HG03095 (cell line): ENCODE measurements around the gene IQCK.

Experiments used
- ATAC-seq: cut with Tn5 transposase; IDR thresholded peaks from one replicate; pipeline ENCODE4 v1.9.1; 2021; ENCODE audit warnings: moderate library complexity; ENCODE audit not compliant: unreplicated experiment

IQCK gene

GRCh38 chr16:19754644-19755036 is 36.6 kb downstream of the IQCK start:
- ATAC-seq, result no peak

GRCh38 chr16:19755268-19755667 is 37.2 kb downstream of the IQCK start:
- ATAC-seq, result no peak

- ATAC-seq, result no peak
These were observed 39.0 kb downstream of the IQCK start for GRCh38 chr16:19757026-19757425.

GRCh38 chr16:19757762-19758595 is 39.9 kb downstream of the IQCK start:
- ATAC-seq, result no peak

GRCh38 chr16:19760356-19761060 is 42.4 kb downstream of the IQCK start:
- no peak for ATAC-seq

- no peak for ATAC-seq
These were observed 47.9 kb downstream of the IQCK start for GRCh38 chr16:19765860-19766553.

- ATAC-seq, result no peak
These were observed 48.4 kb downstream of the IQCK start for GRCh38 chr16:19766554-19766884.

- ATAC-seq, result no peak
These were observed 48.9 kb downstream of the IQCK start for GRCh38 chr16:19766988-19767387.

- ATAC-seq, result no peak
These were observed 49.4 kb downstream of the IQCK start for GRCh38 chr16:19767497-19767896.

- ATAC-seq, result no peak
These were observed 51.2 kb downstream of the IQCK start for GRCh38 chr16:19769239-19769638.

- no peak for ATAC-seq
These were observed 53.0 kb downstream of the IQCK start for GRCh38 chr16:19771040-19771439.

- ATAC-seq, result no peak
These were observed 53.7 kb downstream of the IQCK start for GRCh38 chr16:19771796-19772195.

GRCh38 chr16:19774024-19774423 is 56.0 kb downstream of the IQCK start:
- ATAC-seq, result no peak

- ATAC-seq, result no peak
These were observed 58.1 kb downstream of the IQCK start for GRCh38 chr16:19776147-19776546.

GRCh38 chr16:19776565-19776964 is 58.5 kb downstream of the IQCK start:
- no peak for ATAC-seq

GRCh38 chr16:19780321-19780720 is 62.2 kb downstream of the IQCK start:
- no peak for ATAC-seq

- ATAC-seq, result no peak
These were observed 63.2 kb downstream of the IQCK start for GRCh38 chr16:19781226-19781625.

GRCh38 chr16:19783363-19784182 is 65.5 kb downstream of the IQCK start:
- no peak for ATAC-seq

GRCh38 chr16:19784183-19784736 is 66.2 kb downstream of the IQCK start:
- no peak for ATAC-seq

- no peak for ATAC-seq
These were observed 67.0 kb downstream of the IQCK start for GRCh38 chr16:19785081-19785480.
